GM12878 (cell line): Measurements from ENCODE around the gene UNK.
A peak's percentile ranks its signal among the peaks of the same experiment; 100 is the strongest.

Source experiments
- CBFB ChIP-seq: IDR thresholded peaks from 2 replicates; pipeline ENCODE4 v1.6.1; 2016; ENCODE audit warnings: antibody characterized with exemption, low read depth
- NRF1 ChIP-seq: conservative IDR thresholded peaks from 2 replicates; pipeline ENCODE4 v1.6.1; 2011; ENCODE audit warnings: mild to moderate bottlenecking, low read depth, low read length, improper control_type of control experiment
- POLR2A ChIP-seq: IDR thresholded peaks from 2 replicates; pipeline ENCODE4 v1.6.1; 2011; ENCODE audit warnings: low read depth, mild to moderate bottlenecking, low read length
- SP1 ChIP-seq: IDR thresholded peaks from one replicate; pipeline ENCODE4 v1.6.1; 2011; ENCODE audit warnings: low read depth, low read length
- TF ChIP-seq, protein P1 (sequence below), 3 experiments: IDR thresholded peaks in 2 of 3; conservative IDR thresholded peaks in 1 of 3; 2 replicates each; pipeline ENCODE4 v1.5.1; 2011; ENCODE audit warnings: low read depth in 3 of 3, low read length in 3 of 3, mild to moderate bottlenecking in 3 of 3, control low read depth in 2 of 3, moderate library complexity in 2 of 3, inconsistent platforms in 1 of 3, mixed read lengths in 1 of 3; ENCODE audit not compliant: control insufficient read depth in 2 of 3, insufficient read depth in 1 of 3; ENCODE audit errors: extremely low read depth in 1 of 3

- TF ChIP-seq, protein P1, sequence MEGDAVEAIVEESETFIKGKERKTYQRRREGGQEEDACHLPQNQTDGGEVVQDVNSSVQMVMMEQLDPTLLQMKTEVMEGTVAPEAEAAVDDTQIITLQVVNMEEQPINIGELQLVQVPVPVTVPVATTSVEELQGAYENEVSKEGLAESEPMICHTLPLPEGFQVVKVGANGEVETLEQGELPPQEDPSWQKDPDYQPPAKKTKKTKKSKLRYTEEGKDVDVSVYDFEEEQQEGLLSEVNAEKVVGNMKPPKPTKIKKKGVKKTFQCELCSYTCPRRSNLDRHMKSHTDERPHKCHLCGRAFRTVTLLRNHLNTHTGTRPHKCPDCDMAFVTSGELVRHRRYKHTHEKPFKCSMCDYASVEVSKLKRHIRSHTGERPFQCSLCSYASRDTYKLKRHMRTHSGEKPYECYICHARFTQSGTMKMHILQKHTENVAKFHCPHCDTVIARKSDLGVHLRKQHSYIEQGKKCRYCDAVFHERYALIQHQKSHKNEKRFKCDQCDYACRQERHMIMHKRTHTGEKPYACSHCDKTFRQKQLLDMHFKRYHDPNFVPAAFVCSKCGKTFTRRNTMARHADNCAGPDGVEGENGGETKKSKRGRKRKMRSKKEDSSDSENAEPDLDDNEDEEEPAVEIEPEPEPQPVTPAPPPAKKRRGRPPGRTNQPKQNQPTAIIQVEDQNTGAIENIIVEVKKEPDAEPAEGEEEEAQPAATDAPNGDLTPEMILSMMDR (IDR thresholded peaks at IDR 0.05 in 2 of 3, conservative IDR thresholded peaks at IDR 0.05 in 1 of 3; ENCODE audit: control insufficient read depth in 2 of 3, extremely low read depth in 1 of 3, insufficient read depth in 1 of 3, low read depth in 3 of 3, low read length in 3 of 3) = peak; percentile 12 to 22 (median 19); a peak in 3 of 6 replicates
- TF ChIP-seq CBFB (no peak), NRF1 (no peak), SP1 (no peak), POLR2A (no peak)
These were observed 26.3 kb upstream of the UNK start for GRCh38 chr17:75758131-75758905.
